ENCODE measurements around the gene SLN. TPM values are rescaled to one million over a fixed set of nuclear protein-coding genes. Genes with fewer than 3 reads are reported as not detected.

The SLN gene
- total and polyA plus RNA-seq, 12 donors, result 0.33 to 13.0 (median 2.5) TPM; not detected in 6

DNA sequence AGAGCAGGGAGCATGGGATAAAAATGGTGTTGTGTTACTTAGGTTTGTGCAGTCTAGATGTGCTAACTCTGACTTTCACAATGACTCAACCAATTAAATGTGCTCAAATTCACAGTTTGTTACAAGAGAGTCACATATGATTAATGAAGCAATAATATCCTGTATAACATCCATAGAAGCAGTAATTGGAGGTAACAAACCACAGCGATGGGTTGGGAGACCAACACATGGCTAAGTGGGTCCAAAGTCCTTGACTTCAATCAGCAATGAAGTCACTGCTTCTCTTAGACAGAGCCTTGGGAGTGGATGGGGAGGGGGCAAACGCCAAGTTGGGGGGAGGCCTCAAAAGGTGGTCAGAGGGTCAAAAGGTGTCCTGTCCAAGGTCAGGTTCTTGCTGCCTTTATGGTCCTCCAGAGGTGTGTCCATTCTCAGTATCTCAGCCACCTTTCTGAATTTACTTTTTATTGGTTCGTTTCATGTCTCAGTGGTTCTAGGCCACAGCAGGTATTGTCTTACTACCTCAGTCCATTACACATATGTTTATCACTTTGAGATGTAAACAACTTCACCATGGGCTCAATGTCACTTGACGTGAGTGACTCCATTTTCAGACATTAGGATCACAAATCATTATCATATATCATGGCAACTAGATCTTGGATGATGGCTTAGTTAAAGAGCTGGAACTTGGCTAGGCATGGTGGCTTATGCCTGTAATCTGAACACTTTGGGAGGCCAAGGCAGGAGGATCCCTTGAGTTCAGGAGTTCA is 32.4 kb downstream of the SLN start:
- H3K27ac ChIP-seq, result no peak overlapping the region
- no peaks in the 10 kb centered on the region for H3K9me3 ChIP-seq (replicated peaks in 1 of 3)
- H3K36me3 ChIP-seq (replicated peaks in 1 of 2), result no peaks in the 10 kb centered on the region
- peaks cover 3% of the 10 kb centered on the region for H3K27me3 ChIP-seq
- intact Hi-C loops (cut with DNase I), result no loop called here
- TF ChIP-seq, protein P1, sequence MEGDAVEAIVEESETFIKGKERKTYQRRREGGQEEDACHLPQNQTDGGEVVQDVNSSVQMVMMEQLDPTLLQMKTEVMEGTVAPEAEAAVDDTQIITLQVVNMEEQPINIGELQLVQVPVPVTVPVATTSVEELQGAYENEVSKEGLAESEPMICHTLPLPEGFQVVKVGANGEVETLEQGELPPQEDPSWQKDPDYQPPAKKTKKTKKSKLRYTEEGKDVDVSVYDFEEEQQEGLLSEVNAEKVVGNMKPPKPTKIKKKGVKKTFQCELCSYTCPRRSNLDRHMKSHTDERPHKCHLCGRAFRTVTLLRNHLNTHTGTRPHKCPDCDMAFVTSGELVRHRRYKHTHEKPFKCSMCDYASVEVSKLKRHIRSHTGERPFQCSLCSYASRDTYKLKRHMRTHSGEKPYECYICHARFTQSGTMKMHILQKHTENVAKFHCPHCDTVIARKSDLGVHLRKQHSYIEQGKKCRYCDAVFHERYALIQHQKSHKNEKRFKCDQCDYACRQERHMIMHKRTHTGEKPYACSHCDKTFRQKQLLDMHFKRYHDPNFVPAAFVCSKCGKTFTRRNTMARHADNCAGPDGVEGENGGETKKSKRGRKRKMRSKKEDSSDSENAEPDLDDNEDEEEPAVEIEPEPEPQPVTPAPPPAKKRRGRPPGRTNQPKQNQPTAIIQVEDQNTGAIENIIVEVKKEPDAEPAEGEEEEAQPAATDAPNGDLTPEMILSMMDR (IDR thresholded peaks at IDR 0.05), result no peak
- no peak for TF ChIP-seq POLR2A (IDR thresholded peaks at IDR 0.05)
- 72 to 84% (median 75%) methylated on average over 4 of the region's 4 CpGs for WGBS, 4 donors
- H3K4me1 ChIP-seq (replicated peaks in 1 of 2), result no peaks in the 10 kb centered on the region
- no peak for DNase-seq
- no peak overlapping the region for H3K4me3 ChIP-seq

DNA sequence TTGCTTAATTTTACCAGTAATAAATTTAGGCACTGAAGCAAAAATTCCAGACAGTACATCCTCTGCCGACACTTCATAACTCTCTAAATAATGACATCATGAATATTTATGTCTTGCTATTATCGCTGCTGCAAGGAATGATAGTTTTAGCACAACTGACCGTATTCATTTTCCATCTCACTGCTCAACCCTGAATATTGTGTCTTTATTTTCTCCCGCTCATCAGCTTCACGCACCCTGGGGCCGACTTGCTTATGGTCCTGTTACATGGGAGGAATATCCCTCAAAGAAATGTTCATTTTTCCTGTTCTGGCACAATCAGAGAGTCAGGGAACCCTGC is 33.3 kb downstream of the SLN start:
- TF ChIP-seq, protein P1 (IDR thresholded peaks at IDR 0.05), result no peak
- TF ChIP-seq POLR2A (IDR thresholded peaks at IDR 0.05), result no peak
- H3K27me3 ChIP-seq, result peaks cover 3% of the 10 kb centered on the region
- 50 to 58% (median 56%) methylated on average over 6 of the region's 6 CpGs for WGBS, 4 donors
- no peak for DNase-seq
- H3K9me3 ChIP-seq (replicated peaks in 1 of 3), result no peaks in the 10 kb centered on the region
- no peaks in the 10 kb centered on the region for H3K4me1 ChIP-seq (replicated peaks in 1 of 2)
- H3K4me3 ChIP-seq, result no peak overlapping the region
- no peak overlapping the region for H3K27ac ChIP-seq
- H3K36me3 ChIP-seq (replicated peaks in 1 of 2), result no peaks in the 10 kb centered on the region
- intact Hi-C loops (cut with DNase I), result no loop called here

DNA sequence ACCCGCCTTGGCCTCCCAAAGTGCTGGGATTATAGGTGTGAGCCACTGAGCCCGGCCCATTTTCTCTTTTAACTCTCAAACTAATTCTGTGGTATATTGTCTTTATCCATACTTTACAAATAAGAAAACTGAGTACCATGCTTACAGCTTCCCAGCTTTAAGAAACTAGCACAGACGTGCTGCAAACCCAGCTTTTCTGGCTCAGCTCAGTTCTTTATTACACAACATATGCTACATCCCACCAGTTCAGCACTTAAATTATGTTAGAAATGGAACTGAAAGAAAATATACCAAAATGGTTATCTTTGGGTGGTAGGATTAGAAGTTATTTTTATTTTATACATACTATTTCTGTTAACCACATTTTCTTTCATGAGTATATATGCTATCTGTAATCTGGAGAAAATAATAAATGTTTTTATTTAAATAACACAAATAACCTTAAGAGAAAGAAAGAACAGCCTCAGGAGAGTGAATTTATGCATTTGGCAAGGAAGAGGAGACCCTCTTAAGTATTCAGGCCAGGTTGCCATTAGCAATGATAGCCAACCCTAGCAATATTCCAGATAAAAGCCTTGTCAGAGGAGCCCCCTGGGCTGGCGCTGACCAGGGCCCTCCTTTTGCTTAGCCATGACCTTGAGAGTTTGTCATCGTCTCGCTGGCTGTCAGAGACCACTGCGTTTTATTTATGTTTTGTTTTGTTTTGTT is 33.8 kb downstream of the SLN start:
- intact Hi-C loops (cut with DNase I), result no loop called here
- WGBS, 4 donors, result 45 to 57% (median 52%) methylated on average over 7 of the region's 7 CpGs

More for the DNA sequence above, 33.8 kb downstream of the SLN start:
- H3K36me3 ChIP-seq (replicated peaks in 1 of 2), result no peaks in the 10 kb centered on the region
- no peaks in the 10 kb centered on the region for H3K9me3 ChIP-seq (replicated peaks in 1 of 3)
- no peak overlapping the region for H3K27ac ChIP-seq
- H3K4me1 ChIP-seq (replicated peaks in 1 of 2), result no peaks in the 10 kb centered on the region
- no peak overlapping the region for H3K4me3 ChIP-seq
- no peak for DNase-seq
- H3K27me3 ChIP-seq, result peaks cover 3% of the 10 kb centered on the region
- no peak for TF ChIP-seq POLR2A (IDR thresholded peaks at IDR 0.05)
- TF ChIP-seq, protein P1 (IDR thresholded peaks at IDR 0.05), result no peak
